Activated T-helper 17 cell treated with anti-CD3 and anti-CD28 coated beads, Interleukin-2, amount 50 U/mL, for 72 hours (primary cell): ENCODE results near the gene GOLGA6L25. TPM values are rescaled to one million over a fixed set of nuclear protein-coding genes. Genes with fewer than 3 reads are reported as not detected.
A peak's percentile ranks its signal among the peaks of the same experiment; 100 is the strongest.
"Not testable (repeated sequence)": the region's sequence is repeated elsewhere in the genome, so short reads cannot be mapped to it uniquely, and the experiment has no call there.

Experiments used
- ATAC-seq: fragments of 150-1000 bp; cut with Tn5 transposase; replicated peaks from 2 replicates; pipeline ENCODE4 v1.10.0; 2021; ENCODE audit warnings: mild to moderate bottlenecking, moderate library complexity
- H3K27ac Mint-ChIP-seq: one replicate; pipeline ENCODE4 v1.8.0; 2022; ENCODE audit warnings: mixed read lengths
- H3K27me3 Mint-ChIP-seq: one replicate; pipeline ENCODE4 v1.8.0; 2022; ENCODE audit warnings: mixed read lengths
- H3K36me3 Mint-ChIP-seq: one replicate; pipeline ENCODE4 v1.8.0; 2022; ENCODE audit warnings: low read depth, mild to moderate bottlenecking, mixed read lengths
- H3K4me1 Mint-ChIP-seq: one replicate; pipeline ENCODE4 v1.8.0; 2022; ENCODE audit warnings: mixed read lengths
- H3K4me3 Mint-ChIP-seq: one replicate; pipeline ENCODE4 v1.8.0; 2022; ENCODE audit warnings: mild to moderate bottlenecking, mixed read lengths
- H3K9me3 Mint-ChIP-seq: one replicate; pipeline ENCODE4 v1.8.0; 2022; ENCODE audit warnings: mixed read lengths
- total RNA-seq, 2 donors: library from RNA; stranded (reverse); gene quantifications; one replicate each; pipeline ENCODE4 v1.2.3, GENCODE V29; 2022

GOLGA6L25 gene
- not detected for total RNA-seq

- ATAC-seq, H3K4me3 Mint-ChIP-seq, H3K27ac Mint-ChIP-seq, H3K9me3 Mint-ChIP-seq, H3K27me3 Mint-ChIP-seq, H3K4me1 Mint-ChIP-seq, H3K36me3 Mint-ChIP-seq: not testable (repeated sequence)
Measured at GRCh38 chr15:28553268-28553667, at the start of gene GOLGA6L25. Gene GOLGA6L25, plus strand, starts transcription at chr15:28553568. Its CDS starts 61 bp downstream, at chr15:28553629.

- H3K4me3 Mint-ChIP-seq, ATAC-seq, H3K9me3 Mint-ChIP-seq, H3K4me1 Mint-ChIP-seq, H3K27ac Mint-ChIP-seq, H3K27me3 Mint-ChIP-seq, H3K36me3 Mint-ChIP-seq: not testable (repeated sequence)
Measured at GRCh38 chr15:28508217-28508889, 45.0 kb upstream of the GOLGA6L25 start.

GRCh38 chr15:28514128-28514527, 39.2 kb upstream of the GOLGA6L25 start:
- H3K9me3 Mint-ChIP-seq, ATAC-seq, H3K27ac Mint-ChIP-seq: not testable (repeated sequence)

GRCh38 chr15:28515208-28515607, 38.2 kb upstream of the GOLGA6L25 start:
- H3K4me1 Mint-ChIP-seq, H3K4me3 Mint-ChIP-seq, H3K27me3 Mint-ChIP-seq, H3K27ac Mint-ChIP-seq, ATAC-seq, H3K9me3 Mint-ChIP-seq, H3K36me3 Mint-ChIP-seq: not testable (repeated sequence)

More at GRCh38 chr15:28514128-28514527, 39.2 kb upstream of the GOLGA6L25 start:
- not testable (repeated sequence) for H3K4me3 Mint-ChIP-seq, H3K4me1 Mint-ChIP-seq, H3K27me3 Mint-ChIP-seq, H3K36me3 Mint-ChIP-seq

- not testable (repeated sequence) for H3K27me3 Mint-ChIP-seq, H3K9me3 Mint-ChIP-seq, H3K4me3 Mint-ChIP-seq, ATAC-seq, H3K36me3 Mint-ChIP-seq, H3K27ac Mint-ChIP-seq, H3K4me1 Mint-ChIP-seq
Measured at GRCh38 chr15:28532954-28533353, 20.4 kb upstream of the GOLGA6L25 start, which contains the start of gene GOLGA8G. Gene GOLGA8G, minus strand, starts transcription at chr15:28532971. Its CDS starts 62 bp downstream, at chr15:28532909.

GRCh38 chr15:28573351-28573750, 20.0 kb downstream of the GOLGA6L25 start:
- H3K36me3 Mint-ChIP-seq, H3K27me3 Mint-ChIP-seq, H3K4me1 Mint-ChIP-seq, H3K9me3 Mint-ChIP-seq, H3K27ac Mint-ChIP-seq, ATAC-seq, H3K4me3 Mint-ChIP-seq: not testable (repeated sequence)

GRCh38 chr15:28588977-28589606, 35.7 kb downstream of the GOLGA6L25 start:
- ATAC-seq, result peak; percentile 50
- Mint-ChIP-seq H3K27ac (peak overlapping the region; percentile 78), H3K4me3 (peak overlapping the region; percentile 88)
- not testable (repeated sequence) for H3K9me3 Mint-ChIP-seq, H3K27me3 Mint-ChIP-seq, H3K4me1 Mint-ChIP-seq, H3K36me3 Mint-ChIP-seq

GRCh38 chr15:28589769-28590168, 36.4 kb downstream of the GOLGA6L25 start:
- H3K36me3 Mint-ChIP-seq, H3K9me3 Mint-ChIP-seq, H3K27me3 Mint-ChIP-seq, ATAC-seq, H3K4me1 Mint-ChIP-seq: not testable (repeated sequence)
- H3K27ac Mint-ChIP-seq, result peak overlapping the region; percentile 78
- peak overlapping the region; percentile 88 for H3K4me3 Mint-ChIP-seq

- not testable (repeated sequence) for H3K27me3 Mint-ChIP-seq, H3K27ac Mint-ChIP-seq, H3K9me3 Mint-ChIP-seq, ATAC-seq, H3K4me1 Mint-ChIP-seq, H3K4me3 Mint-ChIP-seq, H3K36me3 Mint-ChIP-seq
Measured at GRCh38 chr15:28592395-28592794, 39.0 kb downstream of the GOLGA6L25 start.

GRCh38 chr15:28593424-28594129, 40.2 kb downstream of the GOLGA6L25 start:
- not testable (repeated sequence) for ATAC-seq, H3K9me3 Mint-ChIP-seq, H3K36me3 Mint-ChIP-seq, H3K4me1 Mint-ChIP-seq, H3K27ac Mint-ChIP-seq, H3K27me3 Mint-ChIP-seq, H3K4me3 Mint-ChIP-seq

GRCh38 chr15:28597471-28597870, 44.1 kb downstream of the GOLGA6L25 start:
- not testable (repeated sequence) for H3K4me3 Mint-ChIP-seq, ATAC-seq, H3K27me3 Mint-ChIP-seq, H3K4me1 Mint-ChIP-seq, H3K27ac Mint-ChIP-seq, H3K36me3 Mint-ChIP-seq, H3K9me3 Mint-ChIP-seq

- not testable (repeated sequence) for H3K9me3 Mint-ChIP-seq, H3K4me1 Mint-ChIP-seq, H3K27me3 Mint-ChIP-seq, ATAC-seq, H3K27ac Mint-ChIP-seq, H3K4me3 Mint-ChIP-seq, H3K36me3 Mint-ChIP-seq
Measured at GRCh38 chr15:28598209-28598608, 44.8 kb downstream of the GOLGA6L25 start.

GRCh38 chr15:28602152-28602551, 48.8 kb downstream of the GOLGA6L25 start:
- H3K27me3 Mint-ChIP-seq, H3K4me3 Mint-ChIP-seq, H3K36me3 Mint-ChIP-seq, ATAC-seq, H3K4me1 Mint-ChIP-seq, H3K27ac Mint-ChIP-seq, H3K9me3 Mint-ChIP-seq: not testable (repeated sequence)
